K562 (cell line): ENCODE data around the gene A4GALT. TPM values are rescaled to one million over a fixed set of nuclear protein-coding genes. Genes with fewer than 3 reads are reported as not detected.

Experiments used
- ATAC-seq: fragments of 200-7000 bp; cut with Tn5 transposase; 3 replicates; pipeline ENCODE4 v1.9.1; 2020; ENCODE audit warnings: moderate library complexity
- BruUV-seq: library from RNA; stranded (reverse); fragments of 400-500 nt; replicated peaks from 2 replicates; lab custom pipeline; 2021; lab: Mats Ljungman, UMichigan
- CTCF ChIA-PET: fragments of 300-600 bp; formaldehyde crosslinking; extraction: SDS; loops from one replicate; lab custom pipeline; 2021; ENCODE audit warnings: low intra/inter-chr PET ratio; lab: Yijun Ruan, JAX
- POLR2A ChIA-PET: fragments of 300-600, 350-650 bp; sonication (Branson Sonifier 250); formaldehyde crosslinking; extraction: SDS; loops from one replicate; lab custom pipeline; 2021; ENCODE audit warnings: antibody characterized with exemption, inconsistent platforms; lab: Yijun Ruan, JAX
- DNase-seq, 4 experiments: peaks; one replicate each; pipeline versions ENCODE4 v3.0.0 to v3.0.0-alpha.2; 2011 to 2018; ENCODE audit warnings: low spot score in 3 of 4, mixed read lengths in 3 of 4; ENCODE audit errors: extremely low read depth in 1 of 4
- FAIRE-seq: peaks from 2 replicates; lab custom pipeline; 2011; peaks lifted over from hg19 to GRCh38; lab: Jason Lieb, UNC
- H2AFZ ChIP-seq: 2 replicates; pipeline ENCODE4 v1.6.0; 2011; ENCODE audit warnings: low read depth, low read length, control low read depth, inconsistent platforms
- H3K27ac ChIP-seq: fragments of 200-600 bp; 3 replicates; pipeline ENCODE4 v1.8.0; 2011; ENCODE audit warnings: low read depth, mild to moderate bottlenecking, control low read depth, inconsistent platforms, low read length, moderate library complexity, mixed read lengths; ENCODE audit errors: extremely low read depth
- H3K27me3 ChIP-seq, 2 experiments: fragments of 300-600 bp in 1 of 2; 2 replicates in 1 of 2; 3 replicates in 1 of 2; pipeline versions ENCODE4 v1.6.0 to v1.8.0; 2011; ENCODE audit warnings: inconsistent platforms in 2 of 2, low read length in 2 of 2, mild to moderate bottlenecking in 1 of 2, mixed read lengths in 1 of 2, moderate library complexity in 1 of 2; ENCODE audit not compliant: control insufficient read depth in 2 of 2, insufficient read depth in 2 of 2
- H3K36me3 ChIP-seq: fragments of 300-600 bp; 3 replicates; pipeline ENCODE4 v1.8.0; 2011; ENCODE audit warnings: mild to moderate bottlenecking, low read length, inconsistent platforms; ENCODE audit not compliant: control insufficient read depth, insufficient read depth
- H3K4me1 ChIP-seq, 2 experiments: fragments of 200-600 bp in 1 of 2; replicated peaks in 1 of 2; 2 replicates in 1 of 2; 3 replicates in 1 of 2; pipeline versions ENCODE4 v1.5.1 to v1.8.0; 2011; ENCODE audit warnings: inconsistent platforms in 2 of 2, low read length in 2 of 2, mild to moderate bottlenecking in 1 of 2, mixed read lengths in 1 of 2, moderate library complexity in 1 of 2; ENCODE audit not compliant: control insufficient read depth in 2 of 2, insufficient read depth in 2 of 2
- H3K4me2 ChIP-seq: 2 replicates; pipeline ENCODE4 v1.6.1; 2011; ENCODE audit warnings: low read length, control low read depth, inconsistent platforms, mixed read lengths; ENCODE audit not compliant: insufficient read depth
- H3K4me3 ChIP-seq: fragments of 200-600 bp; sonication (generic), shearing (Covaris generic); 2 replicates; pipeline ENCODE4 v1.5.1; 2016; ENCODE audit warnings: control low read depth, inconsistent platforms
- H3K79me2 ChIP-seq: fragments of 200-600 bp; 3 replicates; pipeline ENCODE4 v1.8.0; 2011; ENCODE audit warnings: low read length, inconsistent platforms; ENCODE audit not compliant: control insufficient read depth, insufficient read depth
- H3K9ac ChIP-seq, 2 experiments: 2 replicates each; pipeline versions ENCODE4 v1.6.0 to v1.6.1; 2011; ENCODE audit warnings: low read depth in 2 of 2, low read length in 2 of 2, control low read depth in 1 of 2, inconsistent platforms in 1 of 2, mild to moderate bottlenecking in 1 of 2, mixed read lengths in 1 of 2; ENCODE audit not compliant: insufficient read depth in 1 of 2
- H3K9me1 ChIP-seq: one replicate; pipeline ENCODE4 v1.6.0; 2011; ENCODE audit warnings: inconsistent platforms, mild to moderate bottlenecking, low read length, moderate library complexity; ENCODE audit not compliant: control insufficient read depth, insufficient read depth
- H3K9me3 ChIP-seq: replicated peaks from 2 replicates; pipeline ENCODE4 v1.5.1; 2011; ENCODE audit warnings: low read depth, low read length, inconsistent platforms; ENCODE audit not compliant: control insufficient read depth, insufficient read depth
- H4K20me1 ChIP-seq: replicated peaks from 2 replicates; pipeline ENCODE4 v1.6.1; 2011; ENCODE audit warnings: low read length, inconsistent platforms, mixed read lengths; ENCODE audit not compliant: control insufficient read depth, insufficient read depth
- ZFP30 ChIP-seq: fragments of 250-450 bp; sonication (Bioruptor Pico); IDR thresholded peaks from 2 replicates; pipeline ENCODE4 v1.8.0; 2022; ENCODE audit warnings: moderate library complexity, mild to moderate bottlenecking, inconsistent platforms, borderline replicate concordance
- WGBS: fragments of 100-300 bp; shearing (Covaris generic); methylation state at CpG from one replicate; pipeline ENCODE4 v1.1.6; 2016; ENCODE audit warnings: low coverage, mixed read lengths; ENCODE audit not compliant: insufficient coverage; ENCODE audit errors: missing lambda C conversion rate; 5-methylcytosine and 5-hydroxymethylcytosine counted together
- in situ Hi-C: fragments of 300-500 bp; cut with MboI; formaldehyde crosslinking; loops from 4 replicates; pipeline ENCODE4 v1.15.0; 2018; ENCODE audit warnings: inconsistent platforms, mixed read lengths
- intact Hi-C: fragments of 100-400 bp; cut with micrococcal nuclease; formaldehyde crosslinking; loops from 2 replicates; pipeline ENCODE4 v1.14.2; 2022
- polyA plus RNA-seq, 8 experiments: library from polyadenylated mRNA; depleted of rRNA in 4 of 8; stranded (reverse) in 5 of 8; unstranded in 3 of 8; fragments of >200 nt; fragmentation: Nextera tagmentation in 2 of 8; fragmentation: Illumina TruSeq in 1 of 8; extraction: Ambion mirVana in 2 of 8; extraction: Trizol in 1 of 8; gene quantifications; 2 replicates each; pipeline versions ENCODE4 v1.2.1 to v1.2.3, GENCODE V29; 2011 to 2014; ENCODE audit warnings: inconsistent platforms in 1 of 8, missing spikeins in 1 of 8
- total RNA-seq, 7 experiments: library from RNA; depleted of rRNA in 6 of 7; stranded (reverse); fragments of >200 nt in 6 of 7; fragmentation: Illumina TruSeq in 2 of 7; extraction: Trizol in 2 of 7; gene quantifications; 2 replicates each; pipeline versions ENCODE4 v1.2.1 to v1.2.3, GENCODE V29; 2011 to 2021; ENCODE audit warnings: low replicate concordance in 1 of 7
- TF ChIP-seq, protein P1 (sequence below): fragments of 450-650 bp; IDR thresholded peaks from 2 replicates; pipeline ENCODE4 v1.6.1; 2018; ENCODE audit warnings: mild to moderate bottlenecking, low read depth; ENCODE audit not compliant: partially characterized antibody
- TF ChIP-seq, protein P2 (sequence below), 2 experiments: IDR thresholded peaks; 2 replicates each; pipeline ENCODE4 v1.6.1; 2011; ENCODE audit warnings: borderline replicate concordance in 1 of 2, control low read depth in 1 of 2, low read depth in 1 of 2, low read length in 1 of 2, mild to moderate bottlenecking in 1 of 2, mixed read lengths in 1 of 2, moderate library complexity in 1 of 2; ENCODE audit not compliant: insufficient read depth in 1 of 2, insufficient read length in 1 of 2, poor library complexity in 1 of 2, severe bottlenecking in 1 of 2; ENCODE audit errors: extremely low read depth in 1 of 2

A4GALT gene
- total and polyA plus RNA-seq, 9 of the 15 experiments (the other 6 are each of a cell fraction or from before 2014, with no cell fraction given) = 0.07 to 0.11 TPM; not detected in 7

DNA sequence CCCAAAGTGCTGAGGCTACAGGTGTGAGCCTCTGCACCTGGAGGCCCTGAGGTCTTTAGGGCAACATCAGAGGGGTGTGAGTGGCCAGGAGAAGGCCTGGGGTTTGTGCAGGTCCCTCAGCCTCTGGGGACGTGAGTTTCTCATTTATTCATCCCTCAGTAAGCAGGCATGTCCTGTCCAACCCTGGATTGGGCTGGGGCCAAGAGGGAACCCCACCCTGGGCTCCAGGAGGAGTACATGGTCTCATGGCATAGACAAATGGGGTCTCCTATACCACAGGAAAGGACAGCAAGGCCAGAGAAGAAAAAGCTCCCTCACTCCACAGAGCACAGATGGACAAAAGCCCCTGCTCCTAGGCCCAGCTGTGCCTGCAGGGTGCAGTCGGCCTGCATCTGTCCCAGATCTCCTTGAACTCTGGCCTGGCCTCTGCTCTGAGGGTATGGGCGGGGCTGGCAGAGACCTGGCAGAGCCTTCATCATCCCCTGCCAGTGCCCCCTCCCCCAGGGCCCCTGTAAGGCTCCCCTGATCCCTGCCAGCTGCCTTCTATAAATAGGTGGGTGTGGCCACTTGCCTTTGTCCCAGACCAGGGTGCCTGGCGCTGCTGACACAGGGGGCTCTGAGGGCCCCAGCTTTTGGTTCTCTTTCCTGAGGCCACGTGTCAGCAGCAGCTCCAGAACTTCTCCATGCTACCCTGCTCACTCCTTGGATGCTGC, 34.6 kb downstream of the A4GALT start (continued):
- TF ChIP-seq, protein P1, sequence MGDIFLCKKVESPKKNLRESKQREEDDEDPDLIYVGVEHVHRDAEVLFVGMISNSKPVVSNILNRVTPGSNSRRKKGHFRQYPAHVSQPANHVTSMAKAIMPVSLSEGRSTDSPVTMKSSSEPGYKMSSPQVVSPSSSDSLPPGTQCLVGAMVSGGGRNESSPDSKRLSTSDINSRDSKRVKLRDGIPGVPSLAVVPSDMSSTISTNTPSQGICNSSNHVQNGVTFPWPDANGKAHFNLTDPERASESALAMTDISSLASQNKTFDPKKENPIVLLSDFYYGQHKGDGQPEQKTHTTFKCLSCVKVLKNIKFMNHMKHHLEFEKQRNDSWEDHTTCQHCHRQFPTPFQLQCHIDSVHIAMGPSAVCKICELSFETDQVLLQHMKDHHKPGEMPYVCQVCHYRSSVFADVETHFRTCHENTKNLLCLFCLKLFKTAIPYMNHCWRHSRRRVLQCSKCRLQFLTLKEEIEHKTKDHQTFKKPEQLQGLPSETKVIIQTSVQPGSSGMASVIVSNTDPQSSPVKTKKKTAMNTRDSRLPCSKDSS = no peak

DNA sequence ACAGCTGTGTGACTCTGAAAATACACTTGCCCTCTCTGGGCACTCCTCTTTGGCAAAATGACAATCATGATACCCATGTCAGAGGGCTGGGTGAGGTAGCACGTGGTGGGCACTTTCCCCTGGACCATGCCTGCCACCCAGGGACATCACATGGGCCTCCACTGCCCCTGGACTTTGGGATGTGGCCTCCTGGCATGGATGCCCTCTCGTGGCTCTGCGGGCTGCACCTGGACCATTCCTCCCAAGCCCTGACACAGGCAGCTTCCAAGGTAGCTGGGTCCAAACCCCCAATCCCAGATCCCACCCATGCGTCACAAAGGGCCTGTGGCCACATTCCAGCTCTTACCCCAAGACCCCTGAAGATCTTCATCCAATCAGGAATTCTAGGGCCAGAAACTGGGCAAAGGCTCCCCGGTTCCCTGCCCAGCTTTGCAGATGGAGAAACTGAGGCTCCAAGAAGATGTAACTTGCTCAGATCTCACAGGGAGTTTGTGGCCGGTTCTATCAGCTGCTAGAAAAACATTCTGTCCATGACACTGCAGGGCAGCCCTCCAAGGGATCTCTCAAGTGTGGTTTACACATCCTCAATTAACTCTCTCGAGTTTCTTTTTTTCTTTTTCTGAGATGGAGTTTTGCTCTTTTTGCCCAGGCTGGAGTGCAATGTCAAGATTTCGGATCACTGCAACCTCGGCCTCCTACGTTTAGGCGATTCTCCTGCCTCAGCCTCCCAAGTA, 36.0 kb downstream of the A4GALT start:
- Histone ChIP-seq H4K20me1 (no peaks in the 10 kb centered on the region), H3K27me3 (peaks cover 0 to 7% of the 10 kb centered on the region in 2 experiments; a peak in 4 of 5 replicates), H3K9me1 (no peaks in the 10 kb centered on the region), H2AFZ (no peak overlapping the region), H3K9me3 (no peaks in the 10 kb centered on the region), H3K4me3 (no peak overlapping the region), H3K36me3 (no peaks in the 10 kb centered on the region), H3K79me2 (no peaks in the 10 kb centered on the region), H3K4me2 (no peak overlapping the region), H3K9ac (no peak overlapping the region), H3K4me1 (peaks cover 8 to 16% of the 10 kb centered on the region in 2 experiments; a peak in 4 of 5 replicates), H3K27ac (no peak overlapping the region)
- ATAC-seq = no peak
- CTCF ChIA-PET = no interaction called here
- WGBS = 10% methylated on average over 5 of the region's 11 CpGs
- in situ Hi-C loops (no loop called here), intact Hi-C loops (no loop called here)
- POLR2A ChIA-PET = interaction anchor here (0.7 to 2.5 kb wide), 3 partner anchors 12 to 183 kb away, joined by 3 to 7 read pairs (median 4); partner anchors contain the start of gene POLDIP3
- no TSS peak for BruUV-seq
- DNase-seq = no peak
- no peak for FAIRE-seq
- TF ChIP-seq, protein P2, sequence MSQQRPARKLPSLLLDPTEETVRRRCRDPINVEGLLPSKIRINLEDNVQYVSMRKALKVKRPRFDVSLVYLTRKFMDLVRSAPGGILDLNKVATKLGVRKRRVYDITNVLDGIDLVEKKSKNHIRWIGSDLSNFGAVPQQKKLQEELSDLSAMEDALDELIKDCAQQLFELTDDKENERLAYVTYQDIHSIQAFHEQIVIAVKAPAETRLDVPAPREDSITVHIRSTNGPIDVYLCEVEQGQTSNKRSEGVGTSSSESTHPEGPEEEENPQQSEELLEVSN (IDR thresholded peaks at IDR 0.05; ENCODE audit: borderline replicate concordance in 1 of 2, extremely low read depth in 1 of 2, insufficient read depth in 1 of 2, insufficient read length in 1 of 2, low read depth in 1 of 2, low read length in 1 of 2, poor library complexity in 1 of 2, severe bottlenecking in 1 of 2) = no peak
- TF ChIP-seq ZFP30 (CRISPR knock-in tag) = no peak
- TF ChIP-seq, all 486 proteins: peak for 0
